Endothelial cell of umbilical vein (primary cell): Measurements from ENCODE around the gene USF3.

Experiments used
- CTCF ChIP-seq, 2 donors: IDR thresholded peaks; 1 replicate in 1 of 2; 2 replicates in 1 of 2; pipeline ENCODE4 v1.5.1; 2011; ENCODE audit warnings: low read length in 2 of 2, mild to moderate bottlenecking in 2 of 2, moderate library complexity in 2 of 2, control low read depth in 1 of 2, inconsistent platforms in 1 of 2, low read depth in 1 of 2; ENCODE audit not compliant: insufficient read depth in 1 of 2; ENCODE audit errors: extremely low read depth in 1 of 2
- EZH2 ChIP-seq: IDR thresholded peaks from 2 replicates; pipeline ENCODE4 v1.6.1; 2012; ENCODE audit warnings: borderline replicate concordance, low read depth, mild to moderate bottlenecking, moderate library complexity, low read length, inconsistent platforms; ENCODE audit not compliant: severe bottlenecking
- JUN ChIP-seq: IDR thresholded peaks from 2 replicates; pipeline ENCODE4 v1.6.1; 2011; ENCODE audit warnings: borderline replicate concordance, low read depth; ENCODE audit not compliant: insufficient read length, insufficient read depth
- MAX ChIP-seq: IDR thresholded peaks from 2 replicates; pipeline ENCODE4 v1.6.1; 2011; ENCODE audit not compliant: insufficient read depth, insufficient read length
- MYC ChIP-seq: IDR thresholded peaks from one replicate; pipeline ENCODE4 v1.6.1; 2011; ENCODE audit warnings: mild to moderate bottlenecking, low read depth, low read length
- POLR2A ChIP-seq: IDR thresholded peaks from 2 replicates; pipeline ENCODE4 v1.6.1; 2012; ENCODE audit warnings: low read depth, mild to moderate bottlenecking, control low read depth, low read length
- POLR2AphosphoS5 ChIP-seq: IDR thresholded peaks from 2 replicates; pipeline ENCODE4 v1.6.1; 2012; ENCODE audit warnings: low read depth, mild to moderate bottlenecking, control low read depth, low read length, moderate library complexity; ENCODE audit not compliant: insufficient read depth

DNA sequence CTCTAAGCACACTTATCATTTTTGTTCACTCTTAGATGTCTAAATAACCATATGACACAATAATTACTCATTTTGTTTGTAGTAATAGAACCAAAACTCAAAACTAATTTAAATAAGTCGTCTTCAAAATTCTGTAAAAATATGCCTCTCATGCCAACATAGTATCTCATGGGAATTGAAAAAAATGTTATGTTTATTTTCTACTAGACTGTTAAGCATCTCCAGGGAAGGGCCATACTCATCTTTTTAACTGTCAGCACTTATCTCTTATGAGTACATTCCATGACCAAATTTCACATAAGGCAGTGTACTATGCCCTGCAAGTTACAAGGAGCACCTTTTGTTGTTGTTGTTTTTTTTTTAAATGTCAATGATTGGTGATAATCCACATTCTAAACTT is 18.3 kb upstream of the USF3 start:
- no peak for TF ChIP-seq EZH2
- TF ChIP-seq CTCF (IDR thresholded peaks at IDR 0.05; ENCODE audit: extremely low read depth in 1 of 2, insufficient read depth in 1 of 2, low read depth in 1 of 2, low read length in 2 of 2), result no peak
- no peak for TF ChIP-seq POLR2AphosphoS5
- no peak for TF ChIP-seq POLR2A
- TF ChIP-seq JUN, result no peak
- no peak for TF ChIP-seq MYC
- no peak for TF ChIP-seq MAX
